Dedifferentiated amniotic fluid mesenchymal stem cell (primary cell): ENCODE results near the gene FGF4.

Source experiments
- DNase-seq: peaks from one replicate; pipeline ENCODE4 v3.0.0-alpha.2; 2016; ENCODE audit errors: extremely low spot score

The FGF4 gene

GRCh38 chr11:69773626-69774353 lies 1.4 kb downstream of the FGF4 start:
- no peak for DNase-seq

DNA sequence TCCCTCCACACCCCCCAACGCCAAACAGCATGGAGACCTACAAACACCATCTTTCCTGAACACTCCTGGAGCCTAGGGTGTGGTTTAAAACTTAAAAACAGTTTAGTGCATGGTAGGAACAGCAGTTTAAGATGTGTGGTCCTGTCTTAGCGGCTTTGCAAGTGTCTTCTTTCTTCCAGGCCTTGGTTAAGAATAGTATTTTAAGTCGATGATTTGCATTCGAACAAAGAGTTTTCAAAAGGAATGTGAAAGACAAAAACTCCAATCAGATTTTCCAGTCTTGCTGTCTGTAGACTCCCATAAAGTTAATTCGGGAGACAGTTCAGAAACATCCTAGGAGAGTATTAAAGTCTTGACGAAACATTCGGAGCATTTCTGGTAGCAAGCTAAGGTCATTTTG lies 3.7 kb downstream of the FGF4 start:
- no peak for DNase-seq

DNA sequence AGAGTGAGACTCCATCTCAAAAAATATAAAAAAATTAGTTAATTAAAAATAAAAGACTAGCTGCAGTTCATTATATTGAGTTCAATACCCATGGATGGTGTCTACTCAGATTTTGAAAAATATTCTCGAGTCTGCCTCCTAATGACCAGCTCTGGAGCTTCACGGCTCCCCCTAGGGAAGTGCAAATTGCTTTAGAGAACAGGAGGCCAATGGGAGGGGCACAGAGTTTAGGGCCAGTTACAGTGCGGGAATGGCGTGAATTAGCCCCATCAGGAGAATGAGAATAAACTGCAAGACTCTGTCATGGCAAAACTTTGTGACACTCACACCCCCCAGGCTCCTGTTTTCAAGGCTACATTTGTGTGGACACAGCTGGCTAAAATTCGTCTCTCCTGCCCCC lies 4.6 kb downstream of the FGF4 start:
- DNase-seq: no peak

GRCh38 chr11:69765498-69765995 lies 9.6 kb downstream of the FGF4 start:
- DNase-seq: no peak

DNA sequence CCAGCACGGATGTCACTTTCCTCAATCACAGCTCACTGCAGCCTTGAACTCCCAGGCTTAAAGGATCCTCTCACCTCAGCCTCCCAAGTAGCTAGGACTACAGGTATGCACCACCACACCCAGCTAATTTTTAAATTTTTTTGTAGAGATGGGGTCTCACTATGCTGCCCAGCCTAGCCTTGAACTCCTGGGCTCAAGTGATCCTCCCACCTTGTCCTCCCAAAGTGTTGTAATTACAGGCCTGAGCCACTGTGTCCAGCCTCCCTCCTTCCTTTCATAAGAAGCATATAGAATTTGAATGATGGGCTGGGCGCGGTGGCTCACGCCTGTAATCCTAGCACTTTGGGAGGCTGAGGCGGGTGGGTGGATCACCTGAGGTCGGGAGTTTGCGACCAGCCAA lies 10.2 kb downstream of the FGF4 start:
- DNase-seq: peak; percentile 4

GRCh38 chr11:69760319-69760718 lies 14.8 kb downstream of the FGF4 start:
- no peak for DNase-seq

DNA sequence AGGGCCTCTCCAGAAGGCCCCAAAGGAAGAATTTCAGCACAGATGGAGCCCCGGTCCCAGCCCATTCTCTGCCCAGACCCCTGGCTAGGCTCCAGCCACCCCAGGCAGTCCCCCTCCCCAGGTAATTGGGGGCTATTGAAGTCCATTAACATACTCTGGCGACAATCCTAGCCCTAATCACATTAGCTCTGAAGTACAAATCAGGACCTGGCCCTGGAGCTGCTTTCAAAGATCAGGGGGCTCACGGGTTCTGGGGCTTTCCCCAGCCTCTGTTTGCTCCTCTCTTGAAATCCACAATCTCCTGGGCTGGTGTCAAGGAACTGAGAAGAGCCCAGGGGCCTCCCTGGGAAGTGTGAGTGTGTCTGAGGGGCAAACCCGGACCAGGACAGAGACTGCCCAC lies 22.3 kb downstream of the FGF4 start:
- no peak for DNase-seq

- no peak for DNase-seq
These were observed 24.1 kb downstream of the FGF4 start for GRCh38 chr11:69750875-69751597.

GRCh38 chr11:69750108-69750850 lies 24.9 kb downstream of the FGF4 start:
- DNase-seq: no peak

- peak; percentile 9 for DNase-seq
These were observed 26.5 kb downstream of the FGF4 start for GRCh38 chr11:69748637-69749036.

DNA sequence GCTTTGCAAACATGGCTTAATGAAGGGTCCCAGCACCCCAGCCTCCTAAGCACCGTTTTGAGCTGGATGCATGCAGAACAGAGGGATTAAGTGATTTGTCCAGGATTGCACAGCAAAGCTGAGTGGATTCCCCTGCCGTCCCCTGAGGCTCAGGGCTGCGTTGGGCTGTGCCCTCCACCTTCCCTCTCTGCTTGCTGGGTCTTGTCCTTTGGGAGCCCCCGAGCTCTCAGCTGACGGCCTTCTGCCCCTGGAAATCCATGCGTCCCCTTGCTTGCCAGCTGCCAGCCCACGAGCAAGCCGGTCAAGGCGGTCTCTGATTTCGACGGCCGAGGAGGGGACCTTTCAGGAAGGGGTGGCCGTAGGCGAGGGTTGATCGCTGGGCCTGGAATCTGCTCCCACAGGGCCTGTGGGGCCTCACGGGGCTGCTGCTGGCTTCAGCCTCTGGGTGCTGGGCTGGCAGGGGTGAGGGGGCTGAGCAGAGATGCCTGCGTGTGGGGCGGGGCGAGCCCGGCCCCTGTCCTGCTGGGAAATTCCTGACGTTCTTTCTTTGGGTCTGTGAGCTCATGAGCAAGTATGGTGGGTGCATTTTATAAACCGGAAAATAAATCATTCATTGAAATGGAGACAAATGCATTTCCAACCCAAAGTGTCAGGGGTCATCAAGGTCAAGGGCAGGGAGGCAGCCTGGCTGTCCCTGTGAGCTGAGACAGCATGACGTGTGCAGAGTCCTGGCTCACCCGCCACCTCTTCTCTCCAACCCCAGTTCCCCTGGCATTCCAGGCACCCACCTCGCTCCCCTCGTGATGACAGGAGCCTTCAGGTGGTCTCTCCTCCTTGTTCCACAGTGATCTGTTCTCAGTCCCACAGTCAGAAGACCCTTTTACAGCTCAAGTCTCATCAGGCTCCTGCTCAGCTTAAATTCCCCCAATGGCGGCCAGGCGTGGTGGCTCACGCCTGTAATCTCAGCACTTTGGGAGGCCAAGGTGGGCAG lies 28.1 kb downstream of the FGF4 start:
- DNase-seq: peak; percentile 10

- no peak for DNase-seq
These were observed 29.0 kb downstream of the FGF4 start for GRCh38 chr11:69746140-69746539.

DNA sequence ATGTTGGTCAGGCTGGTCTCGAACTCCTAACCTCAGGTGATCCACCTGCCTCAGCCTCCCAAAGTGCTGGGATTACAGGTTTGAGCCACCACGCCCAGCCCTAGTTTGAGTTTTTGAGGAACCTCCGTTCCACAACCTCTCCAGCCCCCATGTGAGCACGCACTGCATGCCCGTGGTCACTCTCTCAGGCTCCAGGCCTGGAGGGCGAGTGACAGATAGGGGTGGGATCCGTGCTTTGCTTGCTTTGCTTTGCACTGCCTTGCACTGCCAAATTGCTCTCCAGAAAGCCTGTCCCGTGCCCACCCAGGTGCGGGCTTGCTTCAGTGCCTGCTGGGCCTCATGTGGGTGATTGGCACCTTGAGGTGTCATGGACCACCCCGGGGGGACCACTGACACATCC lies 29.9 kb downstream of the FGF4 start:
- peak; percentile 4 for DNase-seq

GRCh38 chr11:69744435-69744834 lies 30.7 kb downstream of the FGF4 start:
- peak; percentile 14 for DNase-seq

DNA sequence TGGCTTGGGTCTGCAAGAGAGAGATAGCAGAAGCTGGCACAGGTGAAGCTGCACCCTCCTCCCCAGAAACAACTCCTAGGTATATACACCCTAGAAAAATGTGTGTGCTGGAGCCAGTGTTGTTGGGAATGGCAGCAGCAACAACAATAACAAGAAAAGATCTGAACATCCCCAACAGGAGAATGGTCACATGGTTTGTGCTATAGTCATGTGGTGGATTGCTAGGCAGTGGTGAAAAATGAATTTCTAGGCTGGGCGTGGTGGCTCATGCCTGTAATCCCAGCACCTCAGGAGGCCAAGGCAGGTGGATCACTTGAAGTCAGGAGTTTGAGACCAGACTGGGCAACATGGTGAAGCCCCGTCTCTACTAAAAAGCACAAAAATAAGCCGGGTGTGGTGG lies 40.3 kb downstream of the FGF4 start:
- DNase-seq: no peak

GRCh38 chr11:69734367-69734766 lies 40.8 kb downstream of the FGF4 start:
- no peak for DNase-seq

DNA sequence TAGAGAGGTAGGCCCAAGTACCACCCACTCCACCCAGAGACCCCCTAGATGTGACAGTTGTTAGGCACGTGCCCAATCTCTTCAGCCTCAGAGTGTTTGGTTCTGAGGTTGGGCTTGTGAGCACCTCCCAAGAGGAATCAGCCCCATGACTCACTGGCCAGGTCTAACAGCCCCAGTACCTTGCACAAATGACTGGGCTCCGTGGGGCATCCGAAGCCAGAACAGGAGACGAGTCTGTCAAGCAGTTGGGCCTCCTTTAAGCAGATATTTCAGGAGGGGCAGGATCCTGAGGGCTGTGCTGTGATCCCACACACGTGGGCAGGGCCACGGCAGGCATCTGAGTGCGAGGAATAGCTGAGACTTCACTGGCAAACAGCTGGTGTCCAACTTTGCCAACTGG lies 42.2 kb downstream of the FGF4 start:
- no peak for DNase-seq

GRCh38 chr11:69731110-69731509 lies 44.0 kb downstream of the FGF4 start:
- DNase-seq: no peak

GRCh38 chr11:69730500-69730899 lies 44.6 kb downstream of the FGF4 start:
- no peak for DNase-seq

GRCh38 chr11:69729252-69729651 lies 45.9 kb downstream of the FGF4 start:
- no peak for DNase-seq

- no peak for DNase-seq
These were observed 47.9 kb downstream of the FGF4 start for GRCh38 chr11:69727266-69727665.
